UCSD-AML1 (cell line): ENCODE results near the gene ZNF622.

ENCODE experiments used
- DNase-seq: peaks from one replicate; lab custom pipeline; 2025; ENCODE audit not compliant: unreplicated experiment; lab: John Stamatoyannopoulos, UW

ZNF622 gene

GRCh38 chr5:16465544-16466432, at the start of gene ZNF622:
ZNF622 (minus strand) TSS chr5:16465800; CDS start chr5:16465665, 135 bp downstream.
- peak; percentile 92 for DNase-seq

- DNase-seq, result no peak
Measured at GRCh38 chr5:16510098-16510497, 44.5 kb upstream of the ZNF622 start.

GRCh38 chr5:16508730-16509531, 43.3 kb upstream of the ZNF622 start:
- DNase-seq, result no peak

- no peak for DNase-seq
Measured at GRCh38 chr5:16507716-16508115, 42.1 kb upstream of the ZNF622 start.

- no peak for DNase-seq
Measured at GRCh38 chr5:16505904-16506303, 40.3 kb upstream of the ZNF622 start.

GRCh38 chr5:16505140-16505891, 39.7 kb upstream of the ZNF622 start:
- DNase-seq, result no peak

- DNase-seq, result no peak
Measured at GRCh38 chr5:16504571-16504970, 39.0 kb upstream of the ZNF622 start.

- no peak for DNase-seq
Measured at GRCh38 chr5:16502866-16503265, 37.3 kb upstream of the ZNF622 start.

GRCh38 chr5:16500024-16500423, 34.4 kb upstream of the ZNF622 start:
- DNase-seq, result no peak

GRCh38 chr5:16497546-16497945, 31.9 kb upstream of the ZNF622 start:
- DNase-seq, result no peak

- DNase-seq, result no peak
Measured at GRCh38 chr5:16493261-16493660, 27.7 kb upstream of the ZNF622 start.

- DNase-seq, result no peak
Measured at GRCh38 chr5:16492398-16493140, 27.0 kb upstream of the ZNF622 start.

GRCh38 chr5:16490911-16491310, 25.3 kb upstream of the ZNF622 start:
- DNase-seq, result no peak

- DNase-seq, result no peak
Measured at GRCh38 chr5:16489322-16489791, 23.8 kb upstream of the ZNF622 start.

- no peak for DNase-seq
Measured at GRCh38 chr5:16487456-16487855, 21.9 kb upstream of the ZNF622 start.

- DNase-seq, result no peak
Measured at GRCh38 chr5:16486711-16487111, 21.1 kb upstream of the ZNF622 start.

- DNase-seq, result no peak
Measured at GRCh38 chr5:16485656-16486055, 20.1 kb upstream of the ZNF622 start.

GRCh38 chr5:16484081-16484480, 18.5 kb upstream of the ZNF622 start:
- DNase-seq, result no peak

- no peak for DNase-seq
Measured at GRCh38 chr5:16483361-16483760, 17.8 kb upstream of the ZNF622 start.

GRCh38 chr5:16482891-16483290, 17.3 kb upstream of the ZNF622 start:
- DNase-seq, result no peak
